A172 (cell line): ENCODE measurements around the gene SLCO6A1. TPM values are rescaled to one million over a fixed set of nuclear protein-coding genes. Genes with fewer than 3 reads are reported as not detected.
"Not testable (repeated sequence)": the region's sequence is repeated elsewhere in the genome, so short reads cannot be mapped to it uniquely, and the experiment has no call there.

ENCODE experiments used
- DNase-seq: peaks from one replicate; pipeline ENCODE4 v3.0.0-alpha.2; 2015; ENCODE audit warnings: low spot score
- total RNA-seq: library from RNA; depleted of rRNA; stranded (reverse); fragments of >200 nt; shearing (Covaris generic); gene quantifications from 2 replicates; pipeline ENCODE4 v1.2.3, GENCODE V29; 2014; rRNA removed

The SLCO6A1 gene, protein sequence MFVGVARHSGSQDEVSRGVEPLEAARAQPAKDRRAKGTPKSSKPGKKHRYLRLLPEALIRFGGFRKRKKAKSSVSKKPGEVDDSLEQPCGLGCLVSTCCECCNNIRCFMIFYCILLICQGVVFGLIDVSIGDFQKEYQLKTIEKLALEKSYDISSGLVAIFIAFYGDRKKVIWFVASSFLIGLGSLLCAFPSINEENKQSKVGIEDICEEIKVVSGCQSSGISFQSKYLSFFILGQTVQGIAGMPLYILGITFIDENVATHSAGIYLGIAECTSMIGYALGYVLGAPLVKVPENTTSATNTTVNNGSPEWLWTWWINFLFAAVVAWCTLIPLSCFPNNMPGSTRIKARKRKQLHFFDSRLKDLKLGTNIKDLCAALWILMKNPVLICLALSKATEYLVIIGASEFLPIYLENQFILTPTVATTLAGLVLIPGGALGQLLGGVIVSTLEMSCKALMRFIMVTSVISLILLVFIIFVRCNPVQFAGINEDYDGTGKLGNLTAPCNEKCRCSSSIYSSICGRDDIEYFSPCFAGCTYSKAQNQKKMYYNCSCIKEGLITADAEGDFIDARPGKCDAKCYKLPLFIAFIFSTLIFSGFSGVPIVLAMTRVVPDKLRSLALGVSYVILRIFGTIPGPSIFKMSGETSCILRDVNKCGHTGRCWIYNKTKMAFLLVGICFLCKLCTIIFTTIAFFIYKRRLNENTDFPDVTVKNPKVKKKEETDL
- total RNA-seq: not detected in 2 replicates

DNA sequence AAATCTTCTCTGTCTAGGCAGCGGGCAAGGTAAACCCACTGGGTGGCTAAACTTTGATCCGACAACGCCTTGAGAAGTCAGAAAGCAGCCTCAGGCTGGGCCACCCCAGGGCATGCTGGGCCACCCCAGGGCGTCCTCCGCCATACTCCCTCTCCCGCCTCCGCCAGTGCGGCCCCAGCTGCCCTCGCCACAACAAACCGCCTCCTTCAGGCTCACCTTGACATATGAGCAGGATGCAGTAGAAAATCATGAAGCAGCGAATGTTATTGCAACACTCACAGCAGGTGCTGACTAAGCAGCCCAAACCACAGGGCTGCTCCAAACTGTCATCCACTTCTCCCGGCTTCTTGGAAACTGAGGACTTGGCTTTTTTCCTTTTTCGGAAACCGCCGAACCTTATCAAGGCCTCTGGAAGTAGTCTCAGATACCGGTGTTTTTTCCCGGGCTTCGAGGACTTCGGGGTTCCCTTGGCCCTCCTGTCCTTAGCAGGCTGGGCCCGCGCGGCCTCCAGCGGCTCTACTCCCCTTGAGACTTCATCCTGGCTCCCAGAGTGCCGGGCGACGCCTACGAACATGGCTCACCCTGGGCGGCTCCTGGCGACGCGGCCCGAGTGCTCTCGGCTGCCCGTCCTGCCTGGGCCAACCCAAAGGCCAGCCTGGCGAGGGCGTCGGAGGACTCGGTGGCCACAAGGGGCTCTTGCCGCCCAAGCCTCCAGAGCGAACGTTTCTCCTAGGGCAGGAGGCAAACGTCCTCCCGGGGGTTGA is at the start of gene SLCO6A1:
Gene SLCO6A1 (minus strand): TSS at position 731 of the 764 bp plus-strand sequence. CDS start 157 bp downstream, at position 574.
- DNase-seq: no peak

DNA sequence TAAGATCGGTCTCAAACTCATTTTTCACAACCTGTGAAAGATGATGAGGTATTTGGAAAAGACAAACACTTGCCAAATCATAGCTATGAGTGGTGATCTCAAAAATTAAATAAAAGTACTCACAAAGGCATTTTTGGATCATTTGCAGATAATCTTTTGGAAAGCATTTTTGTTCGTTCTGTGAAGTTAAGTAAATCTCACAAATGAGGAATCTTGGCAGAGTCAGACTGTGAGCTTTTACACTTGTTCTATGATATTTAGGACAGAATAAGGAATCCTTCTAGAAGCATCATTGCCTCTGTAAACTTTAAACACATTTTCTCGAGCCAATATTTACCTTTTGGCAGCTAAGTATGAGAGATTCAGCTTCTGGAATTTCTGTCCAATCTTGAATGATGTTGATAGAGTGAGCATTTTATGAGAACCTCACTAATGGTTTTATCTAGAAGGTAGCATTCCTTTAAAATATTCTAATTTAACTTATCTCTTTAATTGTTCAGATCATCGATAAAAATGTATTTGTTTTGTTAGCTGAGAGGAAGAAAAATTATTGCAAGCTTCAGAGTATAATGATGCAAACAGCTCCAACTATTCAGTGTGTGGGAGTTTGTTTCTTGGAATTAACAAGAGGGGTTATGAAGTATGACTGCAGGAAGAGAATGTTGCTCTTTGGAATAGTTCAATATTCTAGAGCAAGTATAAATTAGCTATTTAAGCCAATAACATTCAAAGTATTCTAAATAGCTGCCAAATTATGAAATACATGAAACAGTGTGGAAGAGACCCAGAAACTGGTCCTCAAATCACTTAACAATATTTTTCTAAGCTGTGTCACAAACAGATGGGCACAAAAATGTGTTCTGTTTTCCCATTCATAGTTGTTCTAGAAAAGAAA is 48.6 kb upstream of the SLCO6A1 start:
- DNase-seq: no peak

DNA sequence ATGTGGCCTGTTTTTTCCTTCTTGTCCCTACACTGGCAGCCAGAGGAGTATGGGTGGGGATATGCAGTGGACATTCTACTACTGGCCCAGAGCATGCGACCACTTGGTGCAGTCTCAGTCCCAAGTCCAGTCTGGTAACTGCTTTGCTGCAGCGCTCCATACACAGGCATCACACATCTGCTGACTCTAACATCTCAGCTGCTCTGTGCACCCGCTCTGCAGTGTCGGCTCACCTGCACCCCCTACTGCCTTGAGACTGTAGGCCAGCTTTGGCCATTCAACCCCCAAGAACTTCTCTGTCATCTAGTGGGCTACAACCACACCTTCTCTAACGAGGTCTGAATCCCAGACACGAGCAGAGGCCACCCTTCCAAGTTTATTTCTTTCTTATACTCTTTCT is 46.4 kb upstream of the SLCO6A1 start:
- no peak for DNase-seq

DNA sequence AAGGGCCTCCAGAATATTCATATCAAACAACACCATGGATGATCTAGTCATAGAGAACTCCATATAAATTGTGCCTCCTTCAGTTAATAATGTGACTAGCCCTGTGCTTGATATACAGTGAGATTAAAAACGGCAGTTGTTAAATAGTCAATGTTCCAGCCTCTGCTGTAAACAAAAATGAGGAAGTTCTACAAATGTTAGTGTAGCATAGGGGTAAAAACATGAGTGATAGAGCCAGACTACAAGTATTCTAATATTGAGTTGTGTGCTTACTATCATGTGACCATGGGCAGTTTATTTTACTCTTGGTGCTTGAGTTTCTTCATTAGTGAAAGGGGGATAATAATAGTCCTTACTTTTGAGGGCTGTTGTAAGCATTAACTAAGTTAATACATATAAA is 43.3 kb upstream of the SLCO6A1 start:
- DNase-seq: no peak

DNA sequence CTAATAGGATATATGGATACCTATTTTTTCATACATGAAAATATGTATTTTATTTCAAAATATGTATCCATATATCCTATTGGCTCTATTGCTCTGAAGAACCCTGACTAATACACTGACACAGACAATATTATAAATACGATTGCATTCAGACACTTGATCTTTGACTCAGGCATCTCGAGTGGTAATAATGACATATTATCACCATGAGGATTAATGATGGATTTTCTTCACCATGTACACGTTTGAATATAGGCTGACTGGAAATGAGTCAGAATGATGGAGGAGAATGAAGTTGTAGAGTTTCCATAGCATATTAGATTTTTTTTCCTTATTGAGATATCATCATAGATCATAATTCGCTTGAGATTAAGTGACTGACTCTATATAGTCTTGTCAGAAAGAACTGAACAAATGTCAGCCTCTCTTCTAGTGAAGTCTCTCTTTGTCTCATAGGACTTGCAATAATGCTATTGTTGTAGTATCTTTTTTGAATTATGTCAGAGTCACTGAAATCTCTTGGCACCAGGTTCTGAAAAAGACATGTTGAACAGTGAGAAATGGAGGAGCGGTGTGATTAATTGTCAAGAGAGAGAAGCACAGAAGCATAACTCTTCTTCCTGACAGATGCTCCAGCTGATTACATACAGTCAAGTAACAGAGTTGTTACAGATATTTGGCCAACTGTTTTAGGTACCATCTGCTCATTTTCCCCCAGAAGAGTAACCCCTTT is 41.4 kb upstream of the SLCO6A1 start:
- no peak for DNase-seq

DNA sequence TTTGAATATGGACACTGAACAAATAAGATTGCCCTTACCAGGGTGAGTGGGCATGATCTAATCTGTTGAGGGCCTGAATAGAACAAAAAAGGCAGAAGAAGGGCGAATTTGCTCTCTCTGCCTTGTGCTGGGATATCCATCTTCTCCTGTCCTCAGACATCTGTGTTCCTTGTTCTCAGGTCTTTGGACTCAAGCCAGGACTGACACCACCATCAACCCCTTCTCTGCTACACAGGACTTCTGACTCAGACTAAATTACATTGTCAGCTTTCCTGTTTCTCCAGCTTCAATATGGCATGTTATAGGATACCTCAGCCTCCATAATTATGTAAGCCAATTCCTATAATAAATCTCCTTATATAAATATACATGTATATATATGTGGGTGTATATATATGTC is 40.8 kb upstream of the SLCO6A1 start:
- no peak for DNase-seq

DNA sequence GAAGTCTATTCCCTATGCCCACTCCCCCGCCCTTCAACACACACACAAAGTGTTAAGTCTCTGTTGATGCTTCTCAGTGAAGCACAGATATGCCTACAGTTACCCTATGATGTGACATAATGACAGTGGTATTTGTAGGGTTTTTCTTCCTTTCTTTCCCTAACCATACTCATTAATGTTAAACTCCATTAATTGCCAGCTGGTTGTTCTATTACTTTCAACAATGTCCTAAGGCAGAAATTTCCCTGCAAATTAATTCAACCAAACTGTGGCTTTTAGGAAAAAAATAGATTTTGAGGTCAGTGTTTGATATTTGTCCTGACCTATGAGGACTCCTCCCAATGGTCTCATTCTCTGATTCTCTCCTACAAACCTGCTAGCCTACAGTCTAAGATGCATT is 38.2 kb upstream of the SLCO6A1 start:
- DNase-seq: no peak

DNA sequence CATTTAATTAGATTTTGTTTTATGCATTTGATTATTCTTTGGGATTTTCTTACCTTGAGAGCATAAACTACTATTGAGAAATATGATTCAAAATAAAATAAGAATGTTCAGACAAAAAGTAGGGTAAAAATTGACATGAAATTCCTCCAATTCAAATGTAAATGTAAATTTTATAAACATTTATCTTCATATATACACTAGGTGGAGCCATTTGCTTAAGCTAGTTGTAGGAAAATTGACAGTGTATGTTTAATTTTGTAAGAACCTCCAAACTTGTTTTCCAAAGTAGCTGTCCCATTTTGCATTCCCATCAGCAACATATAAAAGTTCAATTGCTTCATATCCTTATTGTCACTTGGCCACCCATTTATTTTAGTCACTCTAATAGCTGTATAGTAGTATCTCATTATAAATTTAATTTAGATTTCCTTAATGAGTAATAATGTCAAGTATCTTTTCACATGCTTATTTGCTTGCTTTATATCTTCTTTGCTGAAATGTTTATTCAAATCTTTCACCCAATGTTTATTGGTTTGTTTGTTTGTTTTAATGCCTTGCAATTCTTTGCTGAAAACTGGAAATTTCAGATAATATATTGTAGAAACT is 37.6 kb upstream of the SLCO6A1 start:
- peak; percentile 18 for DNase-seq

DNA sequence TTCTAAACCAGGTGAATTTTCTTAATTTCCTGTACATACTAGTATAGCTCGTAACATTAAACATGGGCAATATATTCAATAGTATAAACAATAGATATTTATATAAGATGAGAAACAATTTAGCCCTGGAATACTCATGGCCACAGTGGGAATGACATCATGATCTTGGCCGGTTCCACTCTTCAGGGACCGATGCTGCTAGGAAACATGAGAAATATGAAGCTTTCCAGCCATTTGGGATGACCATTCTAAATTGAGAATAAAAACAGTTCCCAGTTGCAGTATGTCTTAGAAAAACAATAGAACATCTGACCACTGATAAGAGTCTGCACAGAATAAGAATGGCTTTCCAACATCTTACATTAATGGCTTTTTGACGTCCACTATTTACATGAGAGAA is 33.3 kb upstream of the SLCO6A1 start:
- DNase-seq: no peak

DNA sequence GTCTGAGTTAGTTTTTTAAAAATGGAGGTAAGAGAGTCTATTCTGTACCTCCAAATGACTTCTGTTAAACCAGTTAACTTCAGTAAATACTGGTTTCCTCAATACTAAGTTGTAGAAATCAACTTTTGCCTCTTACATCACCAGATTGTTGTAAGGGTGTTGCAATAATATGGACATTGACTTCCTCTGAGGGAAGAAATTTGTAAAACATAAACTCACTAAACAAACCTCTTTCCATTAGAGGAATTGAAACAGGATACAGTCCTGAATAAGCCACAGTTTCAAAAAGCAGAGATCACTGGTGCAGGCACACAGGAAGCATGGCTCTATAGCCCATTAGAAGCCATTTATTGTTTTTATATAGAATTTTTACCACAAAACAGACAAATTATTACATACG is 32.7 kb upstream of the SLCO6A1 start:
- DNase-seq: no peak

DNA sequence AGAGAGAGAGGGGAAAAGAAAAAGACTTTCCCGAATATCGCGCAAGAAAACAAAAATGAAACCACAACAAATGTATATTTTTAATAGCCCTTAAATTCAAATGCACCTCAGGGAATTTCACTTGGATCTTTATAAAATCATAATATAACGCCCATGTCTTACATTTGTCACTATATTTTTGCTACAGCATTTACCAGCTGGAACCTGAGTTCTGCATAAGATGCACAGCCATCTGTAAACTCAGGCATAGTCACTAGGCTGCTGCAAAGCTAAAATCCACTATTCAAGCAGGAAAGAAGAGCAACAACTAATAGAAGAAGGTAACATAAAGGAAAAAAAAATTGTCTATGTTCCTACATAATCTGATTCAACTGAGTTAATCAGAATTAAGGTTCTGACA is 30.6 kb upstream of the SLCO6A1 start:
- DNase-seq: no peak

DNA sequence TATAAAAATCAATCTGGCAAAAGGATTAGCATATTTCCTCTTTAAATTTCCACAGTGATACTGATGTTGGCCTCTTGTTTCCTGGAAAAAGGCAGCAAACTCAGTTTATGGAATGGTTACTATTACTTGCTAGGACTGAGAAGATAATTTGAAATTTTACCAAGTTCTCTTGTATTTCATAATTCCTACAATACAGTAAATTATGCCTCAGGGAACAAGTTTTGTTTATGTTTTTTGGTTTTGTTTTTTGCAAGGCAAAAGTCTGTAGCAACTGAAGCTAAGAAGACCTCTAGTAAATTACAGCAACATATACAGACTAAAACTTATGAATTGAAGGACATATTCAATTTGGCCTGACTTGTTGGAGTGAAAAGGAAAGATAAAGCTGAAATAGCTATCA is 30.2 kb upstream of the SLCO6A1 start:
- no peak for DNase-seq

DNA sequence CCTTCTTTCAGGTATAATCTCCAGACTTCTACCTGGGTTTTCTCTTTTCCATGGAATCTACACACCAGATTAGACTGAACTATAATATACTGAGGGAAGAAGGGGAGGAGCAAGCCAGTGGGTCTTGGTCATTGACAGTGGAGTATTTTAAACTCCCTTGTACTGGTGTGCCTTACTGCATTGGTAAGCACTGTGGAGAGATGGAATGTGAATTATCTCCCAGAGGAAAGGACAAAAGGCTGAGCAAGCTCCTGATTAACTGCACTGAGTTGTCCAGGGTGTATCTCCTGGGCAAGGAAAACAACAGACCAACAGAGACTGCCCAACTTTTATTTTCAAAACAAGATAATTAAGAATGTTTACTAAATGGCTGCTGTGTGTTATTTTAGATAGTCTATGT is 29.8 kb upstream of the SLCO6A1 start:
- DNase-seq: no peak

DNA sequence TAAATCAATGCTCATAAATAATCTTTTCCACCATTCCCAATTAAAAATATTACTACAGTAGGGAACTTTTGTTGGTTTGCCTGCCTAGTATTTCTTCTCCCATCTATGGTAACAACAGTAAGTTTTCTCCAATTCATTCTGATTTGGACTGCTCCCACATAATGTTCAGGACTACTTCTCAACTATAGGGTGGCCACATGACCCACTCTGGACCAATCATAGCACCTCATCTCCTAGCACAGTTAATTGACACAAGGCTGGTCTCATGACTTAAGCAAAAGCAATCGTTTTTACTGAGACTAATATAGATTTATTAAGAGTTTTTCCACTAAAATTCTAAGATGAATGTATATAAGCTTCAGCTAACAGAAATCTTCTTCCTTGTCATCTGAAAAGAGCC is 28.7 kb upstream of the SLCO6A1 start:
- DNase-seq: no peak

DNA sequence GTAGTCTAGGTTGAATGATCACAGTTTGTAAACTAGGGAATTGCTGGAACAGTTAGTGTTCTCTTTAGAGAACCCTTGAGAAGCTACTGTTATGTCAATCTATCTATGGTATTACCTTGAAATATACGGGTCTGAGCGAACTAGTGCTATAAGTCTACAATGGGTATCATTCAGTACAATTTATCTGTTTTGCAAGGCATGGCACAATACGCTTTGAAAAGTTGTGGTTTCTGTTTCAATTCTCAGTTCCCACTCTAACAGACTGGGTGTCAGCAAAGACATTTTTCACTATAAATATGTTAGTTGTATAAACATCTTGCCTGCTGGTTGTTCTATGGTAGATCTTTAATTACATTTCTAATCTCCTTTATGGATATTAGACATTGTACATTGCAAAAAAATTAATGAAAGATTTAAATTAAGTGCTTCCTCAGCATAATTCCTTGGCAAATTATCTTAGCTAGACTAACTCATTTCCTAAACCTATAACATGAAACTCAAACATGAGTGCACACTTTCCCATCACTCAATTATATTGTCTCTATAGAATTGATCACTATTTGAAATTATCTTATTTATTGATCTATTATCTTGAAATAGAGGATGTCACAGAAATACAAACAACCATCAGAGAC is 24.9 kb upstream of the SLCO6A1 start:
- no peak for DNase-seq

DNA sequence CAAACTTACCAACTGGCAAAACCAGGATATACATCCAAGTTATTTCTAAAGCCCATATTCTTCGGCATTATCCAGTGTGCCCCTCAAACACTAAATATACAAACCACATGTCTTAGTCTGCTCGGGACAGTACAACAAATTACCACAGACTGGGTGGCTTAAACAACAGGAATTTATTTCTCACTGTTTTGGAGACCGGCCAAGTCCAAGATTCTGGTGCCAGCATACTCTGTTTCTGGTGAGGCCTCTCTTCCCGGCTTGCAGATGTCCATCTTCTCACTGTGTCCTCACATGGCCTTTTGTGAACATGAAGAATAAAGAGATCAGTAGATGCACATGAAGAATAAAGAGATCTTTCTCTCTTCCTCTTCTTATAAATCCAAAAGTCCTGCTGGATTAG is 12.9 kb upstream of the SLCO6A1 start:
- peak; percentile 26 for DNase-seq

DNA sequence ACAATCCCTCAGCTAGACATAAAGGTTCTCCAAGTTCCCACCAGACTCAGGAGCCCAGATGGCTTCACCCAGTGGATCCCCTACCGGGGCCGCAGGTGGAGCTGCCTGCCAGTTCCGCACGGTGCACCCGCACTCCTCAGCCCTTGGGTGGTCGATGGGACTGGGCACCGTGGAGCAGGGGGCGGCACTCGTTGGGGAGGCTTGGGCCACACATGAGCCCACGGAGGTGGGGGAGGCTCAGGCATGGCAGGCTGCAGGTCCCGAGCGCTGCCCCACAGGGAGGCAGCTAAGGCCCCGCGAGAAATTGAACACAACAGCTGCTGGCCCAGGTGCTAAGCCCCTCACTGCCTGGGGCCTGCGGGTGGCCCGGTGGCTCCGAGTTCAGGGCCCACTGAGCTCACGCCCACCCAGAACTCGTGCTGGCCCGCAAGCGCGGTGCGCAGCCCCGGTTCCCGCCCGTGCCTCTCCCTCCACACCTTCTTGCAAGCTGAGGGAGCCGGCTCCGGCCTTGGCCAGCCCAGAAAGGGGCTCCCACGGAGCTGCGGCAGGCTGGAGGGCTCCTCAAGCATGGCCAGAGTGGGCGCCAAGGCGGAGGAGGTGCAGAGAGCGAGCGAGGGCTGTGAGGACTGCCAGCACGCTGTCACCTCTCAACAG is 7.4 kb downstream of the SLCO6A1 start:
- DNase-seq: not testable (repeated sequence)

DNA sequence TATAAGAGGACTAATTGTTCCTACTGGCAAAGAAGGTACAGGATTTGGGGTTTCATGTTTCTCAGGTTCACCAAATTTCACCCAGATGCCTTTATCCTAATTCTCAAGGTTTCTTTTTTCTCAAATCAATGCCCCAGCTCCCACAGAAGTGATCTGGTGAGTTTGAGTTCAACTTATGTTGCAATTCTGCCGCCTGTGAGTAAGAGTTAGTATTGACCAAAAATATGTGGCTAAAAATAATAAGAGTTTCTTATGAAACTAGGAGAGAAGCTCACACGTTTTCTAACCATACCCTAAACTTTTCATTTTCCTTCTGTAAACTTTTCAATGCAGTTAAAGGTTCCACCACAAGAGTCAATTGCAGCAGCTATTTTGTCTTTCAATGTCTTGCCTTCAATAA is 15.1 kb downstream of the SLCO6A1 start:
- no peak for DNase-seq

DNA sequence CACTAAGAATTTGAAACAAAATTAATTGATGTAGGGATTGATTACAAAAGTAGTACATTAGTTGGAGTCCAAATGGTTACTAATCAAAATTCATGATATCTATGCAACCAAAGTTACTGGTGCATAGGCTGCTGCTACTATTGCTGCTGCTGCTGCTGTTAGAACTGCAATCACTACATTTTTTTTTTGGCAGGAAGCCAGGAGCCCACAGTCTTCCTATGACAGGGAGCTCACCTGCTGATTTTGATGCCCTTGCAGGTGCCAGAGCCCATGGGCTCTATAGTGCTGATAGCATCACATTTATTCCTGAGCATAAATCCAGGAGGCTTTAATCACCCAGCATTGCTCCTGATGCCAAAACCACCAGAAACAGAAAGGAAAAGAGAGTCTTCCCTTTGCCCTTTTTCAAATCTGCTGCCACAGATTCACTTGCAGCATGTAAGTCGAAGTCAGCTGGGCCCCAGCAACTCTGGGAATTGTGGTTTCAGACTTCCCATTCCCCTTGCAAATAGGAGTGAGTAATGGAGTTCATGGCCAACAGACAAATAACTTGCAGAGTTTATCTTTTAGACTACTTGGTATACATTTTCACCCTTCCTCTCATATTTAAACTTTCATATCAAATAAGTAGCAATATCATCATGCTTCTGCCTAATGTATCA is 17.6 kb downstream of the SLCO6A1 start:
- no peak for DNase-seq
